Measurements from ENCODE around the gene MORF4L1. TPM values are rescaled to one million over a fixed set of nuclear protein-coding genes. Genes with fewer than 3 reads are reported as not detected.
A peak's percentile ranks its signal among the peaks of the same experiment; 100 is the strongest.

Gene MORF4L1
- total RNA-seq, 1 donor from 2014 or later: 296 TPM

- no peak for DNase-seq (ENCODE audit: low read depth)
- Histone ChIP-seq H3K27me3 (ENCODE audit: control insufficient read depth, insufficient read depth, low read length) (no peaks in the 10 kb centered on the region), H3K4me3 (ENCODE audit: low read depth, low read length) (no peak overlapping the region), H3K36me3 (ENCODE audit: control insufficient read depth, insufficient read depth, low read length) (peaks cover 9% of the 10 kb centered on the region)
- peak; percentile 55 for TF ChIP-seq CTCF (IDR thresholded peaks at IDR 0.05; ENCODE audit: insufficient read depth, low read length, severe bottlenecking)
- FAIRE-seq: no peak
Observed at GRCh38 chr15:78914027-78914764, 41.5 kb downstream of the MORF4L1 start.

GRCh38 chr15:78915341-78916087 is 42.8 kb downstream of the MORF4L1 start:
- Histone ChIP-seq H3K27me3 (ENCODE audit: control insufficient read depth, insufficient read depth, low read length) (no peaks in the 10 kb centered on the region), H3K4me3 (ENCODE audit: low read depth, low read length) (no peak overlapping the region), H3K36me3 (ENCODE audit: control insufficient read depth, insufficient read depth, low read length) (peaks cover 6% of the 10 kb centered on the region)
- TF ChIP-seq CTCF (IDR thresholded peaks at IDR 0.05; ENCODE audit: insufficient read depth, low read length, severe bottlenecking): no peak
- DNase-seq (ENCODE audit: low read depth) (no peak), FAIRE-seq (no peak)

- Histone ChIP-seq H3K27me3 (ENCODE audit: control insufficient read depth, insufficient read depth, low read length) (no peaks in the 10 kb centered on the region), H3K4me3 (ENCODE audit: low read depth, low read length) (no peak overlapping the region), H3K36me3 (ENCODE audit: control insufficient read depth, insufficient read depth, low read length) (peaks cover 5% of the 10 kb centered on the region)
- FAIRE-seq: no peak
- no peak for DNase-seq (ENCODE audit: low read depth)
- TF ChIP-seq CTCF (IDR thresholded peaks at IDR 0.05; ENCODE audit: insufficient read depth, low read length, severe bottlenecking): no peak
Observed at GRCh38 chr15:78916088-78916487, 43.4 kb downstream of the MORF4L1 start.

GRCh38 chr15:78917888-78918287 is 45.2 kb downstream of the MORF4L1 start:
- FAIRE-seq (no peak), DNase-seq (ENCODE audit: low read depth) (no peak)
- H3K4me3 ChIP-seq (ENCODE audit: low read depth, low read length): no peak overlapping the region
- H3K36me3 ChIP-seq (ENCODE audit: control insufficient read depth, insufficient read depth, low read length): peaks cover 13% of the 10 kb centered on the region
- H3K27me3 ChIP-seq (ENCODE audit: control insufficient read depth, insufficient read depth, low read length): no peaks in the 10 kb centered on the region
- no peak for TF ChIP-seq CTCF (IDR thresholded peaks at IDR 0.05; ENCODE audit: insufficient read depth, low read length, severe bottlenecking)

GRCh38 chr15:78921517-78921916 is 48.8 kb downstream of the MORF4L1 start:
- FAIRE-seq: no peak
- DNase-seq (ENCODE audit: low read depth): no peak
- Histone ChIP-seq H3K4me3 (ENCODE audit: low read depth, low read length) (no peak overlapping the region), H3K27me3 (ENCODE audit: control insufficient read depth, insufficient read depth, low read length) (no peaks in the 10 kb centered on the region), H3K36me3 (ENCODE audit: control insufficient read depth, insufficient read depth, low read length) (peaks cover 23% of the 10 kb centered on the region)
- no peak for TF ChIP-seq CTCF (IDR thresholded peaks at IDR 0.05; ENCODE audit: insufficient read depth, low read length, severe bottlenecking)
